Measurements from ENCODE around the gene MT1B. TPM values are rescaled to one million over a fixed set of nuclear protein-coding genes. Genes with fewer than 3 reads are reported as not detected.

The MT1B gene
- total RNA-seq, 1 experiment from 2014 or later: not detected

GRCh38 chr16:56636616-56637413 lies 14.9 kb upstream of the MT1B start:
- no CpG with 5 or more reads among the region's 9 CpGs for WGBS (ENCODE audit: extremely low coverage, insufficient read length, low lambda C conversion rate)
- Histone ChIP-seq H2AK5ac (ENCODE audit: insufficient read length, low read length) (no peak overlapping the region), H3K27ac (ENCODE audit: insufficient read length, low read depth, low read length) (no peak overlapping the region), H3K4me2 (ENCODE audit: insufficient read depth, insufficient read length, low read length) (no peak overlapping the region), H2AFZ (ENCODE audit: low read length) (no peak overlapping the region), H3K27me3 (ENCODE audit: insufficient read depth, low read length) (peaks cover 94% of the 10 kb centered on the region), H4K8ac (replicated peaks; ENCODE audit: insufficient read length, low read depth, low read length) (no peak overlapping the region), H4K5ac (ENCODE audit: insufficient read length, low read depth, low read length) (no peak overlapping the region), H3T11ph (ENCODE audit: low read length) (no peak overlapping the region), H2BK12ac (ENCODE audit: insufficient read length, low read depth, low read length) (no peak overlapping the region), H3K79me1 (ENCODE audit: insufficient read depth, low read depth, low read length, poor library complexity, severe bottlenecking) (no peaks in the 10 kb centered on the region), H3K14ac (ENCODE audit: insufficient read depth, low read length) (no peak overlapping the region), H3K23ac (ENCODE audit: insufficient read length, low read depth, low read length) (no peak overlapping the region), H3K9ac (ENCODE audit: extremely low read depth, insufficient read length, low read length) (no peak overlapping the region), H3K4ac (ENCODE audit: low read depth, low read length) (no peak overlapping the region), H4K91ac (ENCODE audit: insufficient read length, low read depth, low read length) (no peak overlapping the region), H2BK20ac (ENCODE audit: low read depth, low read length, poor library complexity, severe bottlenecking) (no peak overlapping the region), H2BK5ac (ENCODE audit: insufficient read length, low read length) (no peak overlapping the region), H2BK15ac (ENCODE audit: low read depth, low read length) (no peak overlapping the region), H2BK120ac (ENCODE audit: low read depth, low read length, poor library complexity, severe bottlenecking) (no peak overlapping the region), H3K9me3 (ENCODE audit: control insufficient read depth, low read depth, low read length) (no peaks in the 10 kb centered on the region), H3K4me1 (ENCODE audit: insufficient read depth, low read length) (no peaks in the 10 kb centered on the region), H3K18ac (ENCODE audit: insufficient read length, low read depth, low read length) (no peak overlapping the region), H3K56ac (ENCODE audit: insufficient read length, low read depth, low read length) (no peak overlapping the region), H3K23me2 (ENCODE audit: insufficient read length, low read depth, low read length, poor library complexity, severe bottlenecking) (peaks cover 12% of the 10 kb centered on the region), H3K79me2 (ENCODE audit: insufficient read depth, low read length) (no peaks in the 10 kb centered on the region), H4K20me1 (ENCODE audit: control insufficient read depth, insufficient read depth, insufficient read length) (no peaks in the 10 kb centered on the region)
- H3K9me3 Mint-ChIP-seq: peaks cover 0 to 11% of the 10 kb centered on the region in 2 experiments; a peak in 2 of 5 replicates
- H3K36me3 Mint-ChIP-seq (ENCODE audit: insufficient read depth in 1 of 3, low read depth in 3 of 3): no peaks in the 10 kb centered on the region; a peak in 1 of 7 replicates
- DNase-seq: no peak
- TF ChIP-seq CTCF (conservative IDR thresholded peaks at IDR 0.05): no peak
- peaks cover 16 to 33% of the 10 kb centered on the region in 2 experiments for H3K4me1 Mint-ChIP-seq
- H3K4me3 Mint-ChIP-seq: 0 out of 5 replicates have a peak overlapping the region, but pooled peaks of 1 of the 2 experiments have one; percentile 81
- H3K27me3 Mint-ChIP-seq (ENCODE audit: low read depth): peaks cover 99% of the 10 kb centered on the region
- peak overlapping the region in 1 of 3 experiments; percentile 16; a peak in 1 of 7 replicates for H3K27ac Mint-ChIP-seq

Data from H9 (cell line).